MM.1S (cell line): Measurements from ENCODE around the gene POMT2.
"Not testable (repeated sequence)": the region's sequence is repeated elsewhere in the genome, so short reads cannot be mapped to it uniquely, and the experiment has no call there.

Experiments used
- DNase-seq: peaks from one replicate; pipeline ENCODE4 v3.0.0-alpha.2; 2015
- H2AFZ ChIP-seq: fragments of 300-600 bp; sonication (generic); 2 replicates; pipeline ENCODE4 v1.6.0; 2016; ENCODE audit warnings: antibody characterized with exemption, low read length
- H3F3A ChIP-seq: fragments of 300-600 bp; sonication (generic); 2 replicates; pipeline ENCODE4 v1.6.1; 2016; ENCODE audit warnings: mild to moderate bottlenecking, antibody characterized with exemption, low read length, moderate library complexity, mixed read lengths; ENCODE audit not compliant: insufficient read depth
- H3K27ac ChIP-seq: fragments of 300-600 bp; sonication (generic); 2 replicates; pipeline ENCODE4 v1.5.1; 2016; ENCODE audit warnings: mild to moderate bottlenecking, low read length
- H3K27me3 ChIP-seq: fragments of 300-600 bp; sonication (generic); replicated peaks from 2 replicates; pipeline ENCODE4 v1.6.0; 2016; ENCODE audit warnings: low read length; ENCODE audit not compliant: insufficient read depth
- H3K36me3 ChIP-seq: fragments of 300-600 bp; sonication (generic); replicated peaks from 2 replicates; pipeline ENCODE4 v1.6.1; 2016; ENCODE audit warnings: mild to moderate bottlenecking, low read length, mixed read lengths; ENCODE audit not compliant: insufficient read depth
- H3K4me1 ChIP-seq: fragments of 300-600 bp; sonication (generic); 2 replicates; pipeline ENCODE4 v1.6.1; 2016; ENCODE audit warnings: low read length, mixed read lengths
- H3K4me2 ChIP-seq: fragments of 300-600 bp; sonication (generic); 2 replicates; pipeline ENCODE4 v1.6.0; 2016; ENCODE audit warnings: low read depth, low read length
- H3K4me3 ChIP-seq: fragments of 300-600 bp; sonication (generic); 2 replicates; pipeline ENCODE4 v1.5.1; 2016; ENCODE audit warnings: low read length, mixed read lengths
- H3K79me2 ChIP-seq: fragments of 300-600 bp; sonication (generic); 2 replicates; pipeline ENCODE4 v1.6.1; 2016; ENCODE audit warnings: mixed run types, low read length, mixed read lengths
- H3K9ac ChIP-seq: fragments of 300-600 bp; sonication (generic); 2 replicates; pipeline ENCODE4 v1.6.1; 2016; ENCODE audit warnings: low read length, mixed read lengths
- H3K9me2 ChIP-seq: fragments of 300-600 bp; sonication (generic); replicated peaks from 2 replicates; pipeline ENCODE4 v1.6.1; 2016; ENCODE audit warnings: mild to moderate bottlenecking, low read length, mixed read lengths; ENCODE audit not compliant: insufficient read depth
- H3K9me3 ChIP-seq: fragments of 300-600 bp; sonication (generic); replicated peaks from 2 replicates; pipeline ENCODE4 v1.6.1; 2016; ENCODE audit warnings: mild to moderate bottlenecking, low read length, mixed read lengths; ENCODE audit not compliant: insufficient read depth
- H4K20me1 ChIP-seq: fragments of 300-600 bp; sonication (generic); 2 replicates; pipeline ENCODE4 v1.6.1; 2016; ENCODE audit warnings: mild to moderate bottlenecking, low read length, moderate library complexity, mixed read lengths; ENCODE audit not compliant: insufficient read depth
- CTCF ChIP-seq: fragments of 300-600 bp; sonication (generic); IDR thresholded peaks from 2 replicates; pipeline ENCODE4 v1.5.1; 2016; ENCODE audit warnings: antibody characterized with exemption, low read length, mixed read lengths
- EZH2 ChIP-seq: fragments of 300-600 bp; sonication (generic); optimal IDR thresholded peaks from 2 replicates; pipeline ENCODE3; 2017; ENCODE audit warnings: low read depth, mild to moderate bottlenecking, antibody characterized with exemption, low read length, mixed read lengths
- EZH2phosphoT487 ChIP-seq: fragments of 300-600 bp; sonication (generic); IDR thresholded peaks from 2 replicates; pipeline ENCODE4 v1.6.1; 2018; ENCODE audit warnings: antibody characterized with exemption, low read length

Gene POMT2

GRCh38 chr14:77322250-77322902 is 1.7 kb upstream of the POMT2 start:
- peak overlapping the region; percentile 85; the same call in 1 of the 2 replicates for H3K27ac ChIP-seq
- H2AFZ ChIP-seq = 0 out of 2 replicates have a peak overlapping the region, but pooled peaks have one; percentile 70
- DNase-seq = no peak
- no peaks in the 10 kb centered on the region for H3K27me3 ChIP-seq
- peak overlapping the region; percentile 53; the same call in 1 of the 2 replicates for H3K4me3 ChIP-seq
- H3K4me2 ChIP-seq = peak overlapping the region; percentile 67
- no peaks in the 10 kb centered on the region for H3F3A ChIP-seq
- H3K79me2 ChIP-seq = peaks cover 7% of the 10 kb centered on the region
- H3K9me2 ChIP-seq = no peaks in the 10 kb centered on the region
- H3K4me1 ChIP-seq = peaks cover 7% of the 10 kb centered on the region; the same call in 1 of the 2 replicates
- no peaks in the 10 kb centered on the region for H4K20me1 ChIP-seq
- H3K9me3 ChIP-seq = no peaks in the 10 kb centered on the region
- no peak for TF ChIP-seq CTCF
- no peak for TF ChIP-seq EZH2
- TF ChIP-seq EZH2phosphoT487 = no peak
- no peaks in the 10 kb centered on the region for H3K36me3 ChIP-seq
- peak overlapping the region; percentile 92; the same call in 1 of the 2 replicates for H3K9ac ChIP-seq

GRCh38 chr14:77319422-77319821 is 1.3 kb downstream of the POMT2 start:
- Histone ChIP-seq H3K27me3 (no peaks in the 10 kb centered on the region), H3K4me3 (no peak overlapping the region), H3K9me2 (no peaks in the 10 kb centered on the region), H3K79me2 (peaks cover 7% of the 10 kb centered on the region), H4K20me1 (no peaks in the 10 kb centered on the region), H3K27ac (no peak overlapping the region), H3K9ac (no peak overlapping the region), H3K36me3 (no peaks in the 10 kb centered on the region), H3K4me1 (peaks cover 7% of the 10 kb centered on the region; the same call in 1 of the 2 replicates), H3F3A (no peaks in the 10 kb centered on the region), H3K4me2 (peak overlapping the region; percentile 59; the same call in 1 of the 2 replicates), H3K9me3 (no peaks in the 10 kb centered on the region), H2AFZ (no peak overlapping the region)
- no peak for DNase-seq
- TF ChIP-seq EZH2 = no peak
- no peak for TF ChIP-seq CTCF
- TF ChIP-seq EZH2phosphoT487 = no peak

GRCh38 chr14:77318756-77319155 is 1.9 kb downstream of the POMT2 start:
- H3K9ac ChIP-seq, H3K9me2 ChIP-seq, H3K4me2 ChIP-seq, H4K20me1 ChIP-seq, H3K9me3 ChIP-seq, H3K36me3 ChIP-seq, H3K4me1 ChIP-seq, H3K79me2 ChIP-seq, H3K27ac ChIP-seq, H3K4me3 ChIP-seq, DNase-seq, H3K27me3 ChIP-seq, H2AFZ ChIP-seq, H3F3A ChIP-seq: not testable (repeated sequence)

GRCh38 chr14:77318006-77318553 is 2.6 kb downstream of the POMT2 start:
- Histone ChIP-seq H4K20me1 (no peaks in the 10 kb centered on the region), H3K79me2 (peaks cover 7% of the 10 kb centered on the region), H3K4me2 (no peak overlapping the region), H3K4me1 (peaks cover 7% of the 10 kb centered on the region; the same call in 1 of the 2 replicates), H3K27ac (no peak overlapping the region), H3K9me3 (no peaks in the 10 kb centered on the region), H3K36me3 (no peaks in the 10 kb centered on the region), H3K27me3 (no peaks in the 10 kb centered on the region), H3F3A (no peaks in the 10 kb centered on the region), H2AFZ (no peak overlapping the region), H3K4me3 (no peak overlapping the region), H3K9me2 (no peaks in the 10 kb centered on the region), H3K9ac (no peak overlapping the region)
- TF ChIP-seq EZH2 (no peak), EZH2phosphoT487 (no peak), CTCF (no peak)
- DNase-seq = no peak
